WTC11 (cell line): ENCODE measurements around the gene DCLK1.

Experiments
- CREB1 ChIP-seq: sonication (generic); formaldehyde crosslinking; IDR thresholded peaks from 2 replicates; pipeline ENCODE4 v1.8.0; 2023; ENCODE audit warnings: mild to moderate bottlenecking, missing genetic modification reagents
- CREM ChIP-seq: sonication (generic); formaldehyde crosslinking; IDR thresholded peaks from 2 replicates; pipeline ENCODE4 v1.8.1; 2022; ENCODE audit warnings: mild to moderate bottlenecking, missing genetic modification reagents, moderate library complexity
- CTCF ChIP-seq: fragments of 200-600 bp; IDR thresholded peaks from 2 replicates; pipeline ENCODE4 v1.8.0; 2022; ENCODE audit warnings: antibody characterized with exemption
- HMGA2 ChIP-seq: fragments of 250-450 bp; sonication (Bioruptor Pico); IDR thresholded peaks from 2 replicates; pipeline ENCODE4 v1.4.0; 2021; ENCODE audit warnings: mild to moderate bottlenecking, moderate library complexity
- JUN ChIP-seq: sonication (generic); formaldehyde crosslinking; IDR thresholded peaks from 2 replicates; pipeline ENCODE4 v1.8.0; 2023; ENCODE audit warnings: mild to moderate bottlenecking, missing genetic modification reagents
- NFATC4 ChIP-seq: fragments of 250-450 bp; sonication (Bioruptor Pico); IDR thresholded peaks from 2 replicates; pipeline ENCODE4 v1.9.0; 2021; ENCODE audit warnings: mild to moderate bottlenecking
- NR3C1 ChIP-seq: sonication (generic); formaldehyde crosslinking; conservative IDR thresholded peaks from 2 replicates; pipeline ENCODE4 v1.8.1; 2023; ENCODE audit warnings: low read depth, mild to moderate bottlenecking, missing genetic modification reagents
- TF ChIP-seq, protein P1 (sequence below): sonication (generic); formaldehyde crosslinking; IDR thresholded peaks from 2 replicates; pipeline ENCODE4 v1.8.1; 2022; ENCODE audit warnings: low read depth, mild to moderate bottlenecking, moderate library complexity, missing genetic modification reagents, borderline replicate concordance

GRCh38 chr13:35741657-35742056, 389.5 kb downstream of the DCLK1 start:
- no peak for TF ChIP-seq CTCF
- no peak for TF ChIP-seq JUN (CRISPR knock-in tag)
- TF ChIP-seq CREB1 (CRISPR knock-in tag): no peak
- TF ChIP-seq, protein P1, sequence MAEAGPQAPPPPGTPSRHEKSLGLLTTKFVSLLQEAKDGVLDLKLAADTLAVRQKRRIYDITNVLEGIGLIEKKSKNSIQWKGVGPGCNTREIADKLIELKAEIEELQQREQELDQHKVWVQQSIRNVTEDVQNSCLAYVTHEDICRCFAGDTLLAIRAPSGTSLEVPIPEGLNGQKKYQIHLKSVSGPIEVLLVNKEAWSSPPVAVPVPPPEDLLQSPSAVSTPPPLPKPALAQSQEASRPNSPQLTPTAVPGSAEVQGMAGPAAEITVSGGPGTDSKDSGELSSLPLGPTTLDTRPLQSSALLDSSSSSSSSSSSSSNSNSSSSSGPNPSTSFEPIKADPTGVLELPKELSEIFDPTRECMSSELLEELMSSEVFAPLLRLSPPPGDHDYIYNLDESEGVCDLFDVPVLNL (CRISPR knock-in tag): no peak
- TF ChIP-seq NFATC4 (CRISPR knock-in tag): no peak
- TF ChIP-seq NR3C1 (CRISPR knock-in tag): no peak
- TF ChIP-seq HMGA2 (CRISPR knock-in tag): no peak
- TF ChIP-seq CREM (CRISPR knock-in tag): no peak
